ENCODE measurements around the gene CHST11.

The CHST11 gene

GRCh38 chr12:104643093-104643818 lies 186.5 kb downstream of the CHST11 start:
- DNase-seq (ENCODE audit: low read depth) = no peak
- no peak for TF ChIP-seq CTCF (conservative IDR thresholded peaks at IDR 0.05; ENCODE audit: low read depth, low read length)

GRCh38 chr12:104643819-104644669 lies 187.3 kb downstream of the CHST11 start:
- DNase-seq (ENCODE audit: low read depth) = no peak
- TF ChIP-seq CTCF (conservative IDR thresholded peaks at IDR 0.05; ENCODE audit: low read depth, low read length) = no peak
- no peak overlapping the region for H3K4me3 ChIP-seq (ENCODE audit: low read length)

More at GRCh38 chr12:104643093-104643818, 186.5 kb downstream of the CHST11 start:
- no peak overlapping the region for H3K4me3 ChIP-seq (ENCODE audit: low read length)

GRCh38 chr12:104648756-104649155 lies 192.0 kb downstream of the CHST11 start:
- H3K4me3 ChIP-seq (ENCODE audit: low read length) = no peak overlapping the region
- no peak for TF ChIP-seq CTCF (conservative IDR thresholded peaks at IDR 0.05; ENCODE audit: low read depth, low read length)
- DNase-seq (ENCODE audit: low read depth) = no peak

- no peak for TF ChIP-seq CTCF (conservative IDR thresholded peaks at IDR 0.05; ENCODE audit: low read depth, low read length)
- no peak overlapping the region for H3K4me3 ChIP-seq (ENCODE audit: low read length)
- no peak for DNase-seq (ENCODE audit: low read depth)
These were observed 192.6 kb downstream of the CHST11 start for GRCh38 chr12:104649217-104649824.

GRCh38 chr12:104649921-104650320 lies 193.2 kb downstream of the CHST11 start:
- DNase-seq (ENCODE audit: low read depth) = no peak
- H3K4me3 ChIP-seq (ENCODE audit: low read length) = no peak overlapping the region
- no peak for TF ChIP-seq CTCF (conservative IDR thresholded peaks at IDR 0.05; ENCODE audit: low read depth, low read length)

- no peak for DNase-seq (ENCODE audit: low read depth)
- H3K4me3 ChIP-seq (ENCODE audit: low read length) = no peak overlapping the region
- TF ChIP-seq CTCF (conservative IDR thresholded peaks at IDR 0.05; ENCODE audit: low read depth, low read length) = no peak
These were observed 193.8 kb downstream of the CHST11 start for GRCh38 chr12:104650541-104650940.

Data from retinal pigment epithelial cell (primary cell).